Transverse colon (tissue), 4 donors: ENCODE data around the gene VPS26C. TPM values are rescaled to one million over a fixed set of nuclear protein-coding genes. Genes with fewer than 3 reads are reported as not detected.

Experiments used
- DNase-seq: peaks from one replicate; pipeline ENCODE4 v3.0.0-alpha.2; 2019
- H3K27ac ChIP-seq, 4 donors: fragments of 200-600 bp; sonication (generic); 2 replicates each; pipeline ENCODE4 v1.5.1; 2016 to 2018; ENCODE audit warnings: inconsistent platforms in 4 of 4
- H3K27me3 ChIP-seq: fragments of 200-600 bp; sonication (generic); 2 replicates; pipeline ENCODE4 v1.5.1; 2017; ENCODE audit warnings: inconsistent platforms
- H3K36me3 ChIP-seq, 4 donors: fragments of 200-600 bp; sonication (generic); 2 replicates each; pipeline ENCODE4 v1.5.1; 2017 to 2019; ENCODE audit warnings: inconsistent platforms in 4 of 4
- H3K4me1 ChIP-seq, 4 donors: fragments of 200-600 bp; sonication (generic); 2 replicates each; pipeline ENCODE4 v1.5.1; 2017 to 2020; ENCODE audit warnings: inconsistent platforms in 4 of 4
- H3K4me3 ChIP-seq, 4 donors: fragments of 200-600 bp; sonication (generic); 1 replicate in 1 of 4; 2 replicates in 3 of 4; pipeline versions ENCODE4 v1.5.1 to v1.6.1; 2017 to 2019; ENCODE audit warnings: inconsistent platforms in 4 of 4
- H3K9me3 ChIP-seq, 2 donors: fragments of 200-600 bp; sonication (generic); 2 replicates each; pipeline ENCODE4 v1.5.1; 2017 to 2019; ENCODE audit warnings: inconsistent platforms in 2 of 2
- CTCF ChIP-seq, 5 experiments: fragments of 200-600 bp in 3 of 5; fragments of 450-650 bp in 2 of 5; sonication (generic) in 3 of 5; IDR thresholded peaks; 1 replicate in 2 of 5; 2 replicates in 3 of 5; pipeline ENCODE4 v1.5.1; 2016 to 2017; ENCODE audit warnings: antibody characterized with exemption in 5 of 5, inconsistent platforms in 3 of 5, mild to moderate bottlenecking in 2 of 5, moderate library complexity in 1 of 5
- EP300 ChIP-seq: sonication (generic); formaldehyde crosslinking; IDR thresholded peaks from one replicate; pipeline ENCODE4 v1.6.1; 2017; ENCODE audit warnings: antibody characterized with exemption, low read depth
- POLR2A ChIP-seq: fragments of 450-650 bp; IDR thresholded peaks from one replicate; pipeline ENCODE4 v1.6.1; 2016; ENCODE audit warnings: antibody characterized with exemption, mild to moderate bottlenecking, moderate library complexity
- POLR2AphosphoS5 ChIP-seq, 3 donors: sonication (generic); formaldehyde crosslinking; IDR thresholded peaks; one replicate each; pipeline ENCODE4 v1.6.1; 2016; ENCODE audit warnings: antibody characterized with exemption in 3 of 3
- WGBS, 2 donors: methylation state at CpG; one replicate each; pipeline ENCODE4 v1.1.5; 2018; ENCODE audit warnings: low coverage in 1 of 2; 5-methylcytosine and 5-hydroxymethylcytosine counted together
- in situ Hi-C, 4 donors: fragments of 200-750 bp; cut with MboI; loops; one replicate each; pipeline versions ENCODE4 v1.15.0 to v1.15.1; 2017; ENCODE audit warnings: low sequenced_read_pairs in 3 of 4, low pct_ligation_motif_present in 1 of 4, low pct_unique_long_range_greater_than_20kb in 1 of 4
- intact Hi-C: fragments of 100-400 bp; cut with DNase I; formaldehyde crosslinking; loops from one replicate; pipeline ENCODE4 v1.15.1; 2023; ENCODE audit warnings: low total_unique reads
- total RNA-seq, 4 donors: library from RNA; depleted of rRNA; stranded (reverse); fragments of >200 nt; gene quantifications; one replicate each; pipeline ENCODE4 v1.1.0, GENCODE V29; 2016

The VPS26C gene
- total RNA-seq, 4 donors from 2014 or later, result 86.5 to 146 (median 108) TPM

- Histone ChIP-seq H3K27me3 (no peaks in the 10 kb centered on the region), H3K4me1 (no peaks in the 10 kb centered on the region), H3K4me3 (no peak overlapping the region), H3K9me3 (no peaks in the 10 kb centered on the region), H3K36me3 (peaks cover 0 to 29% (median 9%) of the 10 kb centered on the region in 4 donors), H3K27ac (no peak overlapping the region)
- 85 to 89% methylated on average over 9 of the region's 9 CpGs for WGBS, 2 donors
- intact Hi-C loops (loop anchor here (5.0 kb wide), 1 partner anchor 1107 kb away; no protein-coding TSS in a partner anchor), in situ Hi-C loops (no loop called here)
- TF ChIP-seq CTCF (IDR thresholded peaks at IDR 0.05), result no peak
- TF ChIP-seq POLR2A, result no peak
- TF ChIP-seq POLR2AphosphoS5 (IDR thresholded peaks at IDR 0.05), result no peak
- TF ChIP-seq EP300, result no peak
- DNase-seq, result no peak
These were observed 82.1 kb downstream of the VPS26C start for GRCh38 chr21:37184784-37185593.

DNA sequence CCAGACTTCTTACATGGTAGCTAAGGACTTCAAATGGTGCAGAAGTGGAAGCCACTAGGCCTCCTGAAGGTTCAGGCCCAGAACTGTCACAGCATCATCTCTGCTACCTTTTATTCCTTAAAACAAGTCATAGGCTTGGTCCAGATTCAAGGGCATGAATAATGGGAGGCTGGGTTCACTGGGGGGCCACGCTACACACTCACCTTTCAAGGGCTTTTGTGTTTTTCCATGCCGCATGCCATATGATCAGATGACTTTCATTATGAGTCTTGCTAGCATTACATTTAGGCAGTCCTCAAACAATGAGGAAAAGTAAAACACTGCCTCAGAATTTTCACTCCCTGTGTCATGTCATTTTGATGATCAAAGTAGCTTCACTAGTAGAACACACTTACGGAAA, 83.4 kb downstream of the VPS26C start:
- in situ Hi-C loops (no loop called here), intact Hi-C loops (loop anchor here (5.0 kb wide), 1 partner anchor 1109 kb away; no protein-coding TSS in a partner anchor)
- H3K9me3 ChIP-seq, result no peaks in the 10 kb centered on the region
- DNase-seq, result no peak
- TF ChIP-seq EP300, result no peak
- TF ChIP-seq POLR2A, result no peak
- TF ChIP-seq POLR2AphosphoS5 (IDR thresholded peaks at IDR 0.05), result no peak
- no peak for TF ChIP-seq CTCF (IDR thresholded peaks at IDR 0.05)
- no peak overlapping the region for H3K4me3 ChIP-seq
- no peaks in the 10 kb centered on the region for H3K4me1 ChIP-seq
- peaks cover 0 to 26% (median 9%) of the 10 kb centered on the region in 4 donors for H3K36me3 ChIP-seq
- H3K27me3 ChIP-seq, result no peaks in the 10 kb centered on the region
- no peak overlapping the region for H3K27ac ChIP-seq
- WGBS, 2 donors, result 97% methylated on average over 3 of the region's 3 CpGs

- no peak overlapping the region for H3K27ac ChIP-seq
- WGBS, 2 donors, result 63 to 73% methylated on average over 5 to 6 of the region's 6 CpGs
- intact Hi-C loops (loop anchor here (5.0 kb wide), 1 partner anchor 1110 kb away; no protein-coding TSS in a partner anchor), in situ Hi-C loops (no loop called here)
- no peaks in the 10 kb centered on the region for H3K4me1 ChIP-seq
- TF ChIP-seq POLR2A, result no peak
- TF ChIP-seq CTCF (IDR thresholded peaks at IDR 0.05), result no peak
- no peak for TF ChIP-seq EP300
- no peak for TF ChIP-seq POLR2AphosphoS5 (IDR thresholded peaks at IDR 0.05)
- no peaks in the 10 kb centered on the region for H3K9me3 ChIP-seq
- peaks cover 0 to 16% (median 5%) of the 10 kb centered on the region in 4 donors for H3K36me3 ChIP-seq
- no peak overlapping the region for H3K4me3 ChIP-seq
- no peaks in the 10 kb centered on the region for H3K27me3 ChIP-seq
- no peak for DNase-seq
These were observed 84.9 kb downstream of the VPS26C start for GRCh38 chr21:37182222-37182621.

DNA sequence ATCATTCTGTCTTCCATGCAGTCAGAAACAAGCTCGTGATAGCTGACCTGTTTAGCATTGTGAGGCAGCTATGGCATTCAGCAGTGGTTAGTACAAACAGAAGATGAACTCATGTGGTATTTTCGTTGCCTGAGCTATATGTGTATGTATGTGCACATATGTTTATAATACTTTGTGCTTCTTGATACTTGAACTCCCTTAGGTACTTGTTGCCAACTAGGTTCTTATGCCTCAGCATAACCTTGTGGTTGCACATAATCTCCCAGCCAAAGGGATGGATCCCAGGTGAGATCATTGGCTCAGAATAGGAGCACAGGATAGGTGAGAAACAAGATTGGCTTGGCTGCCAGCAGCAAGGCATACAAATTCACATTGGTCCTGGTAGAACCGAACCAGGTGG, 86.1 kb downstream of the VPS26C start:
- DNase-seq, result no peak
- intact Hi-C loops (loop anchor here (5.0 kb wide), 1 partner anchor 1111 kb away; no protein-coding TSS in a partner anchor), in situ Hi-C loops (no loop called here)
- no peaks in the 10 kb centered on the region for H3K4me1 ChIP-seq
- H3K9me3 ChIP-seq, result no peaks in the 10 kb centered on the region
- H3K27ac ChIP-seq, result no peak overlapping the region
- H3K27me3 ChIP-seq, result no peaks in the 10 kb centered on the region
- H3K4me3 ChIP-seq, result no peak overlapping the region
- TF ChIP-seq POLR2AphosphoS5 (IDR thresholded peaks at IDR 0.05) (no peak), CTCF (IDR thresholded peaks at IDR 0.05) (no peak), POLR2A (no peak), EP300 (no peak)
- WGBS, 2 donors, result 88 to 95% methylated on average over 2 to 3 of the region's 3 CpGs
- H3K36me3 ChIP-seq, result peaks cover 0 to 16% (median 5%) of the 10 kb centered on the region in 4 donors
